IMR-90 (cell line): ENCODE data around the gene HLA-DPA1. TPM values are rescaled to one million over a fixed set of nuclear protein-coding genes. Genes with fewer than 3 reads are reported as not detected.

Source experiments
- ATAC-seq: fragments of 200-7000 bp; cut with Tn5 transposase; 2 replicates; pipeline ENCODE4 v1.9.1; 2020; ENCODE audit warnings: low read depth, mild to moderate bottlenecking, moderate library complexity
- BruUV-seq: library from RNA; stranded (reverse); fragments of 400-500 nt; replicated peaks from 2 replicates; lab custom pipeline; 2021; lab: Mats Ljungman, UMichigan
- CTCF ChIA-PET: fragments of 300-600 bp; formaldehyde crosslinking; extraction: SDS; loops from one replicate; lab custom pipeline; 2021; ENCODE audit warnings: antibody characterized with exemption; lab: Yijun Ruan, JAX
- POLR2A ChIA-PET: fragments of 300-600 bp; sonication (Branson Sonifier 250); formaldehyde crosslinking; loops from one replicate; lab custom pipeline; 2022; ENCODE audit warnings: antibody characterized with exemption; ENCODE audit not compliant: unreplicated experiment; lab: Charles Lee
- DNase-seq: peaks from one replicate; pipeline ENCODE4 v3.0.0; 2013
- H2AFZ ChIP-seq: replicated peaks from 2 replicates; pipeline ENCODE3; 2013; ENCODE audit warnings: low read length, mild to moderate bottlenecking; ENCODE audit not compliant: poor library complexity
- H2AK5ac ChIP-seq: 2 replicates; pipeline ENCODE4 v1.6.1; 2013; ENCODE audit warnings: low read depth, low read length, inconsistent platforms
- H2AK9ac ChIP-seq: replicated peaks from 2 replicates; pipeline ENCODE3; 2013; ENCODE audit warnings: mild to moderate bottlenecking, low read depth, low read length, moderate library complexity; ENCODE audit not compliant: poor library complexity
- H2BK120ac ChIP-seq: 2 replicates; pipeline ENCODE4 v1.6.1; 2013; ENCODE audit warnings: low read depth, low read length, inconsistent platforms
- H2BK15ac ChIP-seq: 3 replicates; pipeline ENCODE4 v1.6.1; 2013; ENCODE audit warnings: low read depth, low read length, inconsistent platforms
- H2BK20ac ChIP-seq: 2 replicates; pipeline ENCODE4 v1.6.1; 2013; ENCODE audit warnings: low read depth, mild to moderate bottlenecking, inconsistent platforms, low read length, moderate library complexity
- H2BK5ac ChIP-seq: 2 replicates; pipeline ENCODE4 v1.6.1; 2013; ENCODE audit warnings: mild to moderate bottlenecking, low read depth, low read length, inconsistent platforms; ENCODE audit not compliant: poor library complexity, severe bottlenecking
- H3K14ac ChIP-seq: replicated peaks from 2 replicates; pipeline ENCODE4 v1.6.1; 2013; ENCODE audit warnings: low read depth, low read length, inconsistent platforms
- H3K18ac ChIP-seq: 2 replicates; pipeline ENCODE4 v1.6.1; 2013; ENCODE audit warnings: low read depth, low read length, control low read depth
- H3K23ac ChIP-seq: 2 replicates; pipeline ENCODE4 v1.6.1; 2013; ENCODE audit warnings: low read depth, low read length, inconsistent platforms
- H3K27ac ChIP-seq: 2 replicates; pipeline ENCODE4 v1.5.1; 2013; ENCODE audit warnings: mild to moderate bottlenecking, control low read depth, low read length; ENCODE audit not compliant: insufficient read depth
- H3K27me3 ChIP-seq: 2 replicates; pipeline ENCODE4 v1.6.1; 2013; ENCODE audit warnings: low read length; ENCODE audit not compliant: control insufficient read depth, insufficient read depth
- H3K36me3 ChIP-seq: 2 replicates; pipeline ENCODE4 v1.6.1; 2013; ENCODE audit warnings: low read length, mixed read lengths; ENCODE audit not compliant: control insufficient read depth, insufficient read depth
- H3K4ac ChIP-seq: 2 replicates; pipeline ENCODE4 v1.6.1; 2013; ENCODE audit warnings: low read depth, low read length, inconsistent platforms
- H3K4me1 ChIP-seq: 2 replicates; pipeline ENCODE4 v1.6.1; 2013; ENCODE audit warnings: low read length, mixed read lengths; ENCODE audit not compliant: control insufficient read depth, insufficient read depth
- H3K4me2 ChIP-seq: 2 replicates; pipeline ENCODE4 v1.6.1; 2013; ENCODE audit warnings: low read depth, mild to moderate bottlenecking, control low read depth, low read length, moderate library complexity
- H3K4me3 ChIP-seq: 2 replicates; pipeline ENCODE4 v1.5.1; 2013; ENCODE audit warnings: low read depth, mild to moderate bottlenecking, control low read depth, low read length, moderate library complexity; ENCODE audit not compliant: insufficient read depth
- H3K56ac ChIP-seq: 2 replicates; pipeline ENCODE4 v1.6.1; 2013; ENCODE audit warnings: low read length, inconsistent platforms; ENCODE audit not compliant: insufficient read depth; ENCODE audit errors: extremely low read depth
- H3K79me1 ChIP-seq, 2 experiments: 2 replicates each; pipeline ENCODE4 v1.6.1; 2013; ENCODE audit warnings: low read length in 2 of 2, inconsistent platforms in 1 of 2, low read depth in 1 of 2
- H3K9ac ChIP-seq: 2 replicates; pipeline ENCODE4 v1.6.1; 2013; ENCODE audit warnings: low read depth, low read length, control low read depth
- H3K9me1 ChIP-seq: 2 replicates; pipeline ENCODE4 v1.6.1; 2013; ENCODE audit warnings: low read length, inconsistent platforms; ENCODE audit not compliant: insufficient read depth
- H3K9me3 ChIP-seq: 2 replicates; pipeline ENCODE4 v1.6.1; 2013; ENCODE audit warnings: low read length; ENCODE audit not compliant: control insufficient read depth, insufficient read depth
- H4K20me1 ChIP-seq: 2 replicates; pipeline ENCODE4 v1.6.1; 2013; ENCODE audit warnings: low read length, inconsistent platforms; ENCODE audit not compliant: insufficient read depth
- H4K5ac ChIP-seq: 2 replicates; pipeline ENCODE4 v1.6.1; 2013; ENCODE audit warnings: mild to moderate bottlenecking, low read depth, low read length, control low read depth
- H4K8ac ChIP-seq, 2 experiments: 2 replicates each; pipeline ENCODE4 v1.6.1; 2013; ENCODE audit warnings: low read depth in 2 of 2, low read length in 2 of 2, control low read depth in 1 of 2, inconsistent platforms in 1 of 2
- H4K91ac ChIP-seq: 2 replicates; pipeline ENCODE4 v1.6.1; 2013; ENCODE audit warnings: low read depth, low read length, inconsistent platforms; ENCODE audit not compliant: insufficient read depth
- BHLHE40 ChIP-seq: fragments of 150-350 bp; IDR thresholded peaks from 2 replicates; pipeline ENCODE4 v1.6.1; 2016; ENCODE audit warnings: mild to moderate bottlenecking, low read depth, low read length
- FOS ChIP-seq: fragments of 150-350 bp; IDR thresholded peaks from 2 replicates; pipeline ENCODE4 v1.6.1; 2016; ENCODE audit warnings: low read depth, low read length
- NFE2L2 ChIP-seq: fragments of 150-350 bp; IDR thresholded peaks from 2 replicates; pipeline ENCODE4 v1.6.1; 2016; ENCODE audit warnings: low read depth, mild to moderate bottlenecking, low read length
- RFX5 ChIP-seq: IDR thresholded peaks from 2 replicates; pipeline ENCODE4 v1.8.0; 2012; ENCODE audit warnings: low read depth, mild to moderate bottlenecking, low read length, moderate library complexity
- WGBS, 2 experiments: methylation state at CpG; one replicate each; pipeline versions ENCODE4 v1.1.5 to v1.1.7; 2013; ENCODE audit warnings: missing lambda C conversion rate in 2 of 2; ENCODE audit not compliant: insufficient read length in 1 of 2; ENCODE audit errors: extremely low coverage in 2 of 2; 5-methylcytosine and 5-hydroxymethylcytosine counted together
- dilution Hi-C: fragments of 300-500 bp; cut with HindIII; formaldehyde crosslinking; loops from one replicate; pipeline ENCODE4 v1.14.3; 2018; ENCODE audit warnings: low sequenced_read_pairs; ENCODE audit not compliant: unreplicated experiment
- in situ Hi-C: fragments of 300-500 bp; cut with MboI; formaldehyde crosslinking; loops from 3 replicates; pipeline ENCODE4 v1.14.3; 2019; ENCODE audit warnings: low sequenced_read_pairs, inconsistent platforms, mixed read lengths
- intact Hi-C: fragments of 100-400 bp; cut with micrococcal nuclease; formaldehyde crosslinking; loops from 2 replicates; pipeline ENCODE4 v1.10.0; 2022
- polyA plus RNA-seq, 3 experiments: library from polyadenylated mRNA; depleted of rRNA; stranded (reverse); fragments of >200 nt; gene quantifications; 2 replicates each; pipeline ENCODE4 v1.2.3, GENCODE V29; 2012; ENCODE audit warnings: low replicate concordance in 1 of 3
- total RNA-seq: library from RNA; depleted of rRNA; stranded (reverse); fragments of >200 nt; gene quantifications from 2 replicates; pipeline ENCODE4 v1.2.3, GENCODE V29; 2012

Gene HLA-DPA1
- total and polyA plus RNA-seq, 2 of the 4 experiments (the other 2 are of a cell fraction): not detected

DNA sequence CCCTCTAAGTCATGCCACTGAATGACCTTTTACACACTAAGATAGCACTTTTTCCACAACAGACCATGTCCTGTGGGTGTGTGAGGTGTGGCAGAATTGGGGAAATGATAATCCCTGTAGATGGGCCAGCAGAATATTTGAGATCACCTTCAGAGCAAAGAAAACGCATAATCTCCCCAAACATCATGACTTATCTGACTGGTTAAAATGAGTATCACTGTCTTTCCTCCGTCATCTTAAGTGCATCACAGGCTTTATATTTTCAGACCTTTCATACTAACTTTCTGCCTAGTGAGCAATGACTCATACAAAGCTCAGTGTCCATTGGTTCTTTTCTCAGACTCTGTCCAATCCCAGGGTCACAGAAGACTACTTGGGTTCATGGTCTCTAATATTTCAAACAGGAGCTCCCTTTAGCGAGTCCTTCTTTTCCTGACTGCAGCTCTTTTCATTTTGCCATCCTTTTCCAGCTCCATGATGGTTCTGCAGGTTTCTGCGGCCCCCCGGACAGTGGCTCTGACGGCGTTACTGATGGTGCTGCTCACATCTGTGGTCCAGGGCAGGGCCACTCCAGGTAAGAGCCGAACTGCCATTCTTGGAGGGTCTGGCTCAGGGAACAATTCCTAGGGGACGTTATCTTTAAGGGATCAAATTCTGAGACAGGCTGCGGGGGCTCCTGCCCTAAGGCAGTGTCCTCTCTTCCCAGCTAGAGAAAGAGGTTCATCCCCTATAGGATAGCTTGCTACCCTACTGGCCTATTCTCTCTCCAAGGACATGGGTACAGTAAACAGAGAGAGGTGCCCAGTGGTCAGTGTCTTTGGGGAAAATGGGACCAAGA lies 2.3 kb upstream of the HLA-DPA1 start, which contains the start of gene HLA-DPB1:
TSS of gene HLA-DPB1 (plus strand) at position 423 of the 838 bp plus-strand sequence. CDS start at position 475, 52 bp downstream.
- H3K14ac ChIP-seq: no peak within 1 kb of the TSS
- peaks cover 29% of the 10 kb centered on the region for H3K27me3 ChIP-seq
- no TSS peak for BruUV-seq
- TF ChIP-seq BHLHE40 (no peak), RFX5 (peak; percentile 98), NFE2L2 (no peak), FOS (peak; percentile 23; the same call in 1 of the 2 replicates)
- H3K4me3 ChIP-seq: no peak within 1 kb of the TSS
- ChIA-PET CTCF (no interaction called here), POLR2A (no interaction called here)
- H4K5ac ChIP-seq: no peak within 1 kb of the TSS
- H3K4me2 ChIP-seq: no peak within 1 kb of the TSS
- no peak within 1 kb of the TSS for H2BK15ac ChIP-seq
- no peak within 1 kb of the TSS for H3K9ac ChIP-seq
- 27% methylated on average over 2 of the region's 10 CpGs; no CpG with 5 or more reads in 1 of the 2 experiments for whole genome bisulfite sequencing, 2 experiments
- intact Hi-C loops: no loop called here
- H2AK9ac ChIP-seq: no peak within 1 kb of the TSS
- no peaks in the 10 kb centered on the region for H4K20me1 ChIP-seq
- no peak within 1 kb of the TSS for H4K8ac ChIP-seq
- ATAC-seq (peak; percentile 87), DNase-seq (peak; percentile 59)
- H2AK5ac ChIP-seq: no peak within 1 kb of the TSS
- no peak within 1 kb of the TSS for H2BK5ac ChIP-seq
- H3K36me3 ChIP-seq: no peaks in the 10 kb centered on the region
- no peak within 1 kb of the TSS for H3K23ac ChIP-seq
- H2AFZ ChIP-seq: no peak within 1 kb of the TSS
- H3K9me3 ChIP-seq: no peaks in the 10 kb centered on the region
- H3K56ac ChIP-seq: no peak within 1 kb of the TSS
- dilution Hi-C loops: no loop called here
- H4K91ac ChIP-seq: no peak within 1 kb of the TSS
- no peak within 1 kb of the TSS for H3K27ac ChIP-seq
- H3K9me1 ChIP-seq: no peaks in the 10 kb centered on the region
- H3K4ac ChIP-seq: no peak within 1 kb of the TSS
- no peaks in the 10 kb centered on the region; the same call in 1 of the 2 replicates for H3K4me1 ChIP-seq
- H2BK120ac ChIP-seq: no peak within 1 kb of the TSS
- in situ Hi-C loops: no loop called here
- H3K18ac ChIP-seq: no peak within 1 kb of the TSS
- no peak within 1 kb of the TSS for H2BK20ac ChIP-seq
- H3K79me1 ChIP-seq: no peaks in the 10 kb centered on the region
